Naive thymus-derived CD4-positive, alpha-beta T cell (primary cell): ENCODE measurements around the gene AXL. TPM values are rescaled to one million over a fixed set of nuclear protein-coding genes. Genes with fewer than 3 reads are reported as not detected.
A peak's percentile ranks its signal among the peaks of the same experiment; 100 is the strongest.

Experiments used
- ATAC-seq: fragments of 150-1000 bp; cut with Tn5 transposase; 2 replicates; pipeline ENCODE4 v1.10.0; 2021; ENCODE audit warnings: mild to moderate bottlenecking, moderate library complexity
- CTCF ChIA-PET: fragments of 350-600 bp; sonication (Branson Sonifier 250); formaldehyde crosslinking; loops from one replicate; lab custom pipeline; 2021; ENCODE audit warnings: antibody characterized with exemption; lab: Charles Lee
- POLR2A ChIA-PET: fragments of 350-600 bp; sonication (Branson Sonifier 250); formaldehyde crosslinking; loops from one replicate; lab custom pipeline; 2021; ENCODE audit warnings: antibody characterized with exemption, inconsistent platforms; lab: Charles Lee
- DNase-seq, 9 donors: peaks; one replicate each; pipeline versions ENCODE4 v3.0.0 to v3.0.0-alpha.2; 2020 to 2022; ENCODE audit warnings: mixed read lengths in 1 of 9
- H3K27ac ChIP-seq: one replicate; pipeline ENCODE4 v1.7.0; 2013; ENCODE audit warnings: mild to moderate bottlenecking, low read depth, low read length, moderate library complexity
- H3K27me3 ChIP-seq, 2 donors: one replicate each; pipeline ENCODE4 v1.7.0; 2013; ENCODE audit warnings: low read length in 2 of 2, mild to moderate bottlenecking in 2 of 2, moderate library complexity in 2 of 2; ENCODE audit not compliant: control insufficient read depth in 2 of 2, insufficient read depth in 2 of 2
- H3K36me3 ChIP-seq, 3 experiments: 1 replicate in 2 of 3; 2 replicates in 1 of 3; pipeline ENCODE4 v1.7.0; 2013; ENCODE audit warnings: low read length in 3 of 3, mild to moderate bottlenecking in 3 of 3, moderate library complexity in 1 of 3; ENCODE audit not compliant: insufficient read depth in 3 of 3, control insufficient read depth in 2 of 3
- H3K4me1 ChIP-seq, 2 donors: one replicate each; pipeline ENCODE4 v1.7.0; 2013; ENCODE audit warnings: low read length in 2 of 2, mild to moderate bottlenecking in 2 of 2, moderate library complexity in 1 of 2; ENCODE audit not compliant: control insufficient read depth in 2 of 2, insufficient read depth in 2 of 2
- H3K4me3 ChIP-seq: 2 replicates; pipeline ENCODE4 v1.7.0; 2013; ENCODE audit warnings: mild to moderate bottlenecking, low read length
- H3K9me3 ChIP-seq, 3 experiments: 1 replicate in 2 of 3; 2 replicates in 1 of 3; pipeline ENCODE4 v1.7.0; 2013; ENCODE audit warnings: low read length in 3 of 3; ENCODE audit not compliant: control insufficient read depth in 2 of 3
- H3K27ac Mint-ChIP-seq, 9 donors: one replicate each; pipeline ENCODE4 v1.8.0; 2020 to 2022; ENCODE audit warnings: mixed read lengths in 9 of 9, mild to moderate bottlenecking in 8 of 9, moderate library complexity in 5 of 9, inconsistent platforms in 2 of 9
- H3K27me3 Mint-ChIP-seq, 5 donors: one replicate each; pipeline ENCODE4 v1.8.0; 2021 to 2022; ENCODE audit warnings: mixed read lengths in 5 of 5, mild to moderate bottlenecking in 1 of 5
- H3K36me3 Mint-ChIP-seq, 5 donors: one replicate each; pipeline ENCODE4 v1.8.0; 2020 to 2022; ENCODE audit warnings: mixed read lengths in 5 of 5, mild to moderate bottlenecking in 3 of 5, inconsistent platforms in 1 of 5
- H3K4me1 Mint-ChIP-seq, 7 donors: one replicate each; pipeline ENCODE4 v1.8.0; 2020 to 2022; ENCODE audit warnings: mixed read lengths in 7 of 7, mild to moderate bottlenecking in 3 of 7, inconsistent platforms in 1 of 7
- H3K4me3 Mint-ChIP-seq, 10 donors: one replicate each; pipeline ENCODE4 v1.8.0; 2020 to 2022; ENCODE audit warnings: mild to moderate bottlenecking in 10 of 10, mixed read lengths in 10 of 10, moderate library complexity in 6 of 10, inconsistent platforms in 2 of 10
- H3K9me3 Mint-ChIP-seq, 11 donors: one replicate each; pipeline ENCODE4 v1.8.0; 2020 to 2022; ENCODE audit warnings: mixed read lengths in 11 of 11, mild to moderate bottlenecking in 4 of 11, inconsistent platforms in 1 of 11, moderate library complexity in 1 of 11
- intact Hi-C, 2 donors: fragments of 100-400 bp; cut with micrococcal nuclease; formaldehyde crosslinking; loops; one replicate each; pipeline ENCODE4 v1.15.1; 2023
- polyA plus RNA-seq, 2 donors: library from polyadenylated mRNA; unstranded; fragments of 300-500 nt; fragmentation: Illumina TruSeq; gene quantifications; one replicate each; pipeline ENCODE4 v1.2.3, GENCODE V29; 2021
- total RNA-seq, 6 experiments: library from RNA in 5 of 6; stranded (reverse) in 5 of 6; gene quantifications; 1 replicate in 5 of 6; 2 replicates in 1 of 6; pipeline ENCODE4 v1.2.3 and lab custom pipeline; 2021 to 2026

The AXL gene
- total and polyA plus RNA-seq, 7 experiments from 2014 or later: 0.12 to 0.54 (median 0.24) TPM; not detected in 1

DNA sequence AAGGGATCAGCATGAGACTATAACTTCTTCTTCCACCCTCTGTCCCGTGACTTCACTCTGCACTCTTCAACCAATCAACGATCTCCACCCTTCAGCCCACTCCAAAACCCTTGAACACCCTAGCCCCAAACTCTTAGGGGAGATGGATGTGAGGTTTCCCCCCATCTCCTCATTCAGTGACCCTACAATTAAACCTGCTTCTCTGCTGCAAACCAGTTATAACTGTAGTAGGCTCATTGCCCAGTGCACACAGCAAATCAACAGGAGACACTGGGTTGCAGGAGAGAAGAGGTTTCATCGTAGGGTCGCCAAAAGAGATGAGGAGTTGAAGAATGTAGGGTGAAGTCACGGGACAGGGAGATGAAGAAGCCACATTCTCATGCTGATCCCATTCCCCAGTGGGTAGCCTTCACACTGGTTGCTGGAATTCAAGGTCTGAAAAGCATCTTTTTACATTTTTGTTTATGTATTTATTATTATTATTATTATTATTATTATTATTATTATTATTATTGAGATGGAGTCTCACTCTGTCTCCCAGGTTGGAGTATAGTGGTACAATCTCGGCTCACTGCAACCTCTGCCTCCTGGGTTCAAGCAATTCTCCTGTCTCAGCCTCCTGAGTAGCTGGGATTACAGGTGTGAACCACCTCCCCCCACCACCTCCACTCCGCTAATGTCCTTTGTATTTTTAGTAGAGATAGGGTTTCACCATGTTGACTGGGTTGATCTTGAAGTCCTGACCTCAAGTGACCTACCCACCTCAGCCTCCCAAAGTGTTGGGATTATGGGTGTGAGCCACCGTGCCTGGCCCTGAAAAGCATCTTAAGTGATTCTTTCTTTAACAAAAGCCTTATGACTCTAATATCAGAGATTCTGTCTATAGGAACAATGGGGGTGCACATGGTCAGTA, 31.8 kb upstream of the AXL start:
- no peaks in the 10 kb centered on the region for H3K27me3 ChIP-seq
- Mint-ChIP-seq H3K27me3 (peaks cover 19 to 30% (median 24%) of the 10 kb centered on the region in 5 donors), H3K4me1 (peaks cover 0 to 5% (median 1%) of the 10 kb centered on the region in 7 donors), H3K4me3 (no peak overlapping the region), H3K36me3 (no peaks in the 10 kb centered on the region), H3K27ac (peak overlapping the region in 1 of 9 donors; percentile 15), H3K9me3 (no peaks in the 10 kb centered on the region)
- POLR2A ChIA-PET: no interaction called here
- no peaks in the 10 kb centered on the region for H3K4me1 ChIP-seq
- no peak for ATAC-seq
- intact Hi-C loops: no loop called here
- CTCF ChIA-PET: no interaction called here
- H3K4me3 ChIP-seq: no peak overlapping the region
- no peak for DNase-seq
- H3K9me3 ChIP-seq: no peaks in the 10 kb centered on the region
- no peaks in the 10 kb centered on the region for H3K36me3 ChIP-seq
- no peak overlapping the region for H3K27ac ChIP-seq

DNA sequence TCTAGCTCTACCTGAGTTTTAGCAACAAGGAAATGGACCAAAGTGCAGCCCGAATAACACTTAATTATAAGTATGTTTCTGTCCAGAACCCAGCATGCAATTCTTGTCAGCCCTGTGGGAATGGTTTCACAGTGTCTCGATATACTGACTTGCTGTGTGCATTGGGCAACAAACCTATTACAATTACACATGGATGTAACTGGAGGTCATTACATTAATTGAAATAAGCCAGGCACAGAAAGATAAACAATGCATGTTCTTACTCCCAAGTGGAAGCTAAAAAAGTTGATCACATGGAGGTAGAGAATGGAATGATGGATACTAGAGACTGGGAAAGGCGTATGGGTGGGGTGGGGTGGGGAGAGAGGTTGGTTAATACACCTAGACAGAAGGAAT, 31.1 kb upstream of the AXL start:
- Mint-ChIP-seq H3K4me1 (peaks cover 5 to 8% (median 7%) of the 10 kb centered on the region in 7 donors), H3K27ac (peak overlapping the region in 1 of 9 donors; percentile 15), H3K36me3 (peaks cover 0 to 1% (median 0%) of the 10 kb centered on the region in 5 donors), H3K9me3 (no peaks in the 10 kb centered on the region), H3K27me3 (peaks cover 25 to 35% (median 30%) of the 10 kb centered on the region in 5 donors), H3K4me3 (no peak overlapping the region)
- ATAC-seq (no peak), DNase-seq (no peak)
- intact Hi-C loops: no loop called here
- H3K27ac ChIP-seq: no peak overlapping the region
- H3K9me3 ChIP-seq: no peaks in the 10 kb centered on the region
- H3K36me3 ChIP-seq: no peaks in the 10 kb centered on the region
- no peaks in the 10 kb centered on the region for H3K4me1 ChIP-seq
- H3K27me3 ChIP-seq: peaks cover 0 to 6% of the 10 kb centered on the region in 2 donors
- POLR2A ChIA-PET: no interaction called here
- no peak overlapping the region for H3K4me3 ChIP-seq
- CTCF ChIA-PET: interaction anchor here (0.6 kb wide), 1 partner anchor 172 kb away, joined by 4 read pairs; no protein-coding TSS in a partner anchor

DNA sequence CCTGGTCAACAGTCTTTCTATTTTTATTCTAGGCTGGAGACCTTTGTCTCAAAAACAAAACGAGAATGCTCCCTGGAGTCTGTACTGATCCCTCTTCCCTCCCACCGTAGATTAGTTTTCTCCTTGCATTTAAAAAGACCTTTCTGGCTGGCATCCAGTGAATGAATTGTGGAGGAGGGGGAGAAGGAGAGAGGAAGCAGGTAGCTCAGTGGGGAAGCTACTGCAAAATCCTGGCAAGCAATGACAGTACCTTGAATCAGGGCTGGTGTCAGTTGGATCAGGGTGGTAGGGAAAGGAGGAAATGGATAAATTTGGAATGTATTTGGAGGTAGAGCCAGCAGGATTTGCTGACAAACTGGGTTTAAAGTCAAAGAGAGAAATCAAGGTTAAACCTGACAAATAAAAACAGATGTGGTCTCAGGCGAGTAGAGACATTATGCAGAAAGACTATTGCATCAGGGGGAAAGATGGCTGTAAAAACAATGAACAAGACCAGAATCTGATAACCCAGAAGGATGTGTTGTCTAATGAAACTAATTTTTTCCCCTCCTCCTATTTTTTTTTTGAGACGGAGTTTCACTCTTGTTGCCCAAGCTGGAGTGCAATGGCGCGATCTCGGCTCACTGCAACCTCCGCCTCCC, 29.5 kb upstream of the AXL start:
- no peak for DNase-seq
- peaks cover 0 to 1% (median 0%) of the 10 kb centered on the region in 5 donors for H3K36me3 Mint-ChIP-seq
- intact Hi-C loops: no loop called here
- ChIA-PET POLR2A (no interaction called here), CTCF (no interaction called here)
- no peak for ATAC-seq
- peaks cover 14 to 18% (median 16%) of the 10 kb centered on the region in 7 donors for H3K4me1 Mint-ChIP-seq
- peaks cover 36 to 44% (median 39%) of the 10 kb centered on the region in 5 donors for H3K27me3 Mint-ChIP-seq
- Histone ChIP-seq H3K36me3 (no peaks in the 10 kb centered on the region), H3K27ac (no peak overlapping the region), H3K4me3 (no peak overlapping the region), H3K4me1 (peaks cover 0 to 13% of the 10 kb centered on the region in 2 donors), H3K9me3 (no peaks in the 10 kb centered on the region), H3K27me3 (peaks cover 0 to 12% of the 10 kb centered on the region in 2 donors)
- H3K27ac Mint-ChIP-seq: no peak overlapping the region
- H3K9me3 Mint-ChIP-seq: no peaks in the 10 kb centered on the region
- no peak overlapping the region for H3K4me3 Mint-ChIP-seq

DNA sequence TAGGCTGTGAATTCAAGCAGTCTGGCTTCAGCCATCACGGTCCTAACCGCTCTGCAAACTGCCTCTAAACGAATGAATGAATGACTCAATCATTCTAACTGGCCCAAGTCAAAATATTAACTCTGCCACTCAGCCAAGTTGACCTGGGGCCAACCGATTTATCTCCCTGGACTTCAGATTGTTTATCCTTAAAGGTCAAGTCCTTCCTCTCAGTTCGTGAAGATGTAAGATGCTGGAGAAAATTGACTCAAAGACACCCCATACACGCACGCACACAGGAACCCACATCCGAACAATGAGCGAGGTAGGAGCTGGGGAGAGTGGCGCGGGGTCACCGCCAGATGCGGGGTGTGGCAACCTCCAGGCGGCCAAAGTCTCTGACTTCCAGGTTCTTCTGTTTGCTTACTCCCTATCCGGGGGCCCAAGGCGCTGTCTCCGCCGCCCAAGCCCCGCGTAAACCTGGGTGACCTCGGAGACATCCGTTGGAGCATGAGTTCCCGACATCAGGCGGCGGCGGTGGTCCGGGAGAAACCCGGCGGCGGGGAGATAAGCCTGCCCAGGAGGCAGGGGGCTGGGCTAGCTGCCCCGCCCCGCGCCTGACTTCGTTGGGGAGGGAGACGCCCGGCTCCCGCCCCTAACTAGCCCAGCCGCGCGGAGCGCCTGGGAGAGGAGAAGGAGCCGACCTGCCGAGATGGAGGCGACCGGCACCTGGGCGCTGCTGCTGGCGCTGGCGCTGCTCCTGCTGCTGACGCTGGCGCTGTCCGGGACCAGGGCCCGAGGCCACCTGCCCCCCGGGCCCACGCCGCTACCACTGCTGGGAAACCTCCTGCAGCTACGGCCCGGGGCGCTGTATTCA, 26.2 kb upstream of the AXL start, which contains the start of gene CYP2S1:
CYP2S1 (plus strand) TSS at position 646 of the 856 bp plus-strand sequence; CDS start at position 692, 46 bp downstream.
- H3K27me3 ChIP-seq: peaks cover 0 to 12% of the 10 kb centered on the region in 2 donors
- no peaks in the 10 kb centered on the region for H3K9me3 Mint-ChIP-seq
- POLR2A ChIA-PET: interaction anchor here (0.7 to 1.1 kb wide), 2 partner anchors 59 to 81 kb away, joined by 3 read pairs; no protein-coding TSS in a partner anchor

DNA sequence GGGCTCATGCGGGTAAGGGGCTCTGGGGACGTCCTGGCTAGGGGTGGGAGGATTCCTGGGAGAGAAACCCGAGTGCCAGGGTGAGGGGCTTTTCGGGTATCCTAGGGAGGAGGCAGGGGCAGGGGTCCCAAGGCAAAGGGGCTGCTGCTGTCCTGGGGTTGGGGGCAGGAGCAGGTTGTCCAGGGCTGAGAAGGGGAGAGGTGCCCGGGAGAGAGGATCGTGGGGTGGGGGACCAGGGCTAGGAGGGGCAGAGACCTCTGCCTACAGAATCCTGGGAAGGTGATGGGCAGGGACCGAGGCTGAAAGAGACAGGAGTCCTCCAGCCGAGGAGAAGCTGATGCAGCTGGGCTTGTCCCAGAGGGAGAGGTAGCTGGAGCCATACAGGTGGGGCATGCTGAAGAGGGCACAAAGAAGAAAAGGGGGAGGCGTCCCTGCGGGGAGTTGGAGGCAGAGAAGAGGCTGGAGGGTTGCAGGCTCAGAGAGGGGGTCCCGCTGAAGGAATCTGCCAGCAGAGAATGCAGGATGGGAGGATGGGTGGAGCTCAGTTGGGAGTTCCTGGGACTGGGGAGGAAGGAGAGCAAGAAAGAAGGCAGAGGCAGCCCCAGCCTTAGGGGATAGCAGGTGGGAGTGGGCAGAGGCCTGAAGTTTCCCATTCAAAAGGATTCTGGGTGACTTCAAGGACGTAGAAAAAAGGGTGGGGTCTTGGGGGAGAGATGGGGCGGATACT, 25.4 kb upstream of the AXL start:
- H3K4me1 ChIP-seq: peaks cover 0 to 13% of the 10 kb centered on the region in 2 donors
- H3K4me3 Mint-ChIP-seq: peak overlapping the region in 8 of 10 donors; percentile 1 to 76 (median 57)
- peaks cover 15 to 18% (median 17%) of the 10 kb centered on the region in 7 donors for H3K4me1 Mint-ChIP-seq
- DNase-seq: no peak
- no peak overlapping the region for H3K4me3 ChIP-seq
- peak overlapping the region in 1 of 9 donors; percentile 30 for H3K27ac Mint-ChIP-seq
- ChIA-PET POLR2A (interaction anchor here (0.7 to 1.0 kb wide), 2 partner anchors 80 to 115 kb away, joined by 3 read pairs; no protein-coding TSS in a partner anchor), CTCF (no interaction called here)
- intact Hi-C loops: no loop called here
- peaks cover 0 to 1% (median 0%) of the 10 kb centered on the region in 5 donors for H3K36me3 Mint-ChIP-seq
- ATAC-seq: no peak
- H3K9me3 Mint-ChIP-seq: no peaks in the 10 kb centered on the region
- H3K9me3 ChIP-seq: no peaks in the 10 kb centered on the region
- peaks cover 36 to 47% (median 39%) of the 10 kb centered on the region in 5 donors for H3K27me3 Mint-ChIP-seq
- peaks cover 0 to 12% of the 10 kb centered on the region in 2 donors for H3K27me3 ChIP-seq
- no peaks in the 10 kb centered on the region for H3K36me3 ChIP-seq
- H3K27ac ChIP-seq: no peak overlapping the region

More for the DNA sequence above, 26.2 kb upstream of the AXL start, which contains the start of gene CYP2S1:
- DNase-seq (peak in 4 of 9 donors; percentile 16 to 42 (median 18)), ATAC-seq (peak; percentile 59)
- no peaks in the 10 kb centered on the region for H3K9me3 ChIP-seq
- H3K4me1 Mint-ChIP-seq: peaks cover 15 to 18% (median 17%) of the 10 kb centered on the region in 7 donors
- peak within 1 kb of the TSS in 1 of 9 donors; percentile 30 for H3K27ac Mint-ChIP-seq
- H3K27ac ChIP-seq: no peak within 1 kb of the TSS
- peaks cover 0 to 13% of the 10 kb centered on the region in 2 donors for H3K4me1 ChIP-seq
- intact Hi-C loops: no loop called here
- peaks cover 36 to 47% (median 39%) of the 10 kb centered on the region in 5 donors for H3K27me3 Mint-ChIP-seq
- H3K36me3 Mint-ChIP-seq: peaks cover 0 to 1% (median 0%) of the 10 kb centered on the region in 5 donors
- H3K4me3 Mint-ChIP-seq: peak within 1 kb of the TSS in 9 of 10 donors; percentile 30 to 76 (median 60)
- H3K4me3 ChIP-seq: no peak within 1 kb of the TSS
- no peaks in the 10 kb centered on the region for H3K36me3 ChIP-seq
- CTCF ChIA-PET: no interaction called here
